Sigmoid colon (tissue), 7 donors: ENCODE measurements around the gene FBXL7. TPM values are rescaled to one million over a fixed set of nuclear protein-coding genes. Genes with fewer than 3 reads are reported as not detected.

Experiments used
- DNase-seq: peaks from one replicate; pipeline ENCODE4 v3.0.0-alpha.2; 2019
- H3K27ac ChIP-seq, 4 donors: fragments of 200-600 bp; sonication (generic); one replicate each; pipeline ENCODE4 v1.5.1; 2016 to 2019; ENCODE audit warnings: mild to moderate bottlenecking in 1 of 4
- H3K27me3 ChIP-seq, 3 donors: fragments of 200-600 bp; sonication (generic); one replicate each; pipeline ENCODE4 v1.5.1; 2019; ENCODE audit warnings: mild to moderate bottlenecking in 1 of 3
- H3K36me3 ChIP-seq, 4 donors: fragments of 200-600 bp; sonication (generic); one replicate each; pipeline ENCODE4 v1.5.1; 2016 to 2019
- H3K4me1 ChIP-seq, 4 donors: fragments of 200-600 bp; sonication (generic); one replicate each; pipeline ENCODE4 v1.5.1; 2017 to 2019
- H3K4me3 ChIP-seq, 4 donors: fragments of 200-600 bp; sonication (generic); one replicate each; pipeline ENCODE4 v1.5.1; 2017 to 2019; ENCODE audit warnings: mild to moderate bottlenecking in 2 of 4, moderate library complexity in 1 of 4
- H3K9me3 ChIP-seq, 4 donors: fragments of 200-600 bp in 3 of 4; sonication (generic) in 3 of 4; one replicate each; pipeline versions ENCODE4 v1.5.1 to v1.6.1; 2013 to 2019
- CTCF ChIP-seq, 4 experiments: fragments of 450-650 bp in 3 of 4; fragments of 200-600 bp in 1 of 4; IDR thresholded peaks; one replicate each; pipeline ENCODE4 v1.5.1; 2016 to 2019; ENCODE audit warnings: antibody characterized with exemption in 4 of 4, mild to moderate bottlenecking in 3 of 4, moderate library complexity in 2 of 4
- EP300 ChIP-seq, 4 donors: sonication (generic); formaldehyde crosslinking; IDR thresholded peaks; one replicate each; pipeline ENCODE4 v1.6.1; 2017; ENCODE audit warnings: antibody characterized with exemption in 4 of 4
- POLR2A ChIP-seq, 2 donors: fragments of 450-650 bp; IDR thresholded peaks; one replicate each; pipeline ENCODE4 v1.6.1; 2016; ENCODE audit warnings: antibody characterized with exemption in 2 of 2, mild to moderate bottlenecking in 2 of 2, moderate library complexity in 2 of 2
- POLR2AphosphoS5 ChIP-seq, 4 donors: sonication (generic); formaldehyde crosslinking; IDR thresholded peaks; one replicate each; pipeline ENCODE4 v1.6.1; 2017; ENCODE audit warnings: antibody characterized with exemption in 4 of 4
- WGBS, 2 donors: extraction: QIAGEN DNeasy Blood & Tissue Kit; methylation state at CpG; one replicate each; pipeline ENCODE4 v1.1.7; 2013; 5-methylcytosine and 5-hydroxymethylcytosine counted together
- intact Hi-C: fragments of 100-400 bp; cut with DNase I; formaldehyde crosslinking; loops from one replicate; pipeline ENCODE4 v1.15.1; 2023
- polyA plus RNA-seq, 3 donors: library from polyadenylated mRNA; stranded (reverse); fragments of 200-250 nt; gene quantifications; one replicate each; pipeline ENCODE4 v1.2.3, GENCODE V29; 2013
- total RNA-seq, 4 donors: library from RNA; depleted of rRNA; stranded (reverse); fragments of >200 nt; gene quantifications; one replicate each; pipeline ENCODE4 v1.1.0, GENCODE V29; 2016
- donor health status: healthy with polysubstance abuse.
- donor health status: Bipolar disorder and iron deficiency.
- donor health status: healthy.

Gene FBXL7
- total and polyA plus RNA-seq, 7 donors: 0.92 to 44.3 (median 18.2) TPM

DNA sequence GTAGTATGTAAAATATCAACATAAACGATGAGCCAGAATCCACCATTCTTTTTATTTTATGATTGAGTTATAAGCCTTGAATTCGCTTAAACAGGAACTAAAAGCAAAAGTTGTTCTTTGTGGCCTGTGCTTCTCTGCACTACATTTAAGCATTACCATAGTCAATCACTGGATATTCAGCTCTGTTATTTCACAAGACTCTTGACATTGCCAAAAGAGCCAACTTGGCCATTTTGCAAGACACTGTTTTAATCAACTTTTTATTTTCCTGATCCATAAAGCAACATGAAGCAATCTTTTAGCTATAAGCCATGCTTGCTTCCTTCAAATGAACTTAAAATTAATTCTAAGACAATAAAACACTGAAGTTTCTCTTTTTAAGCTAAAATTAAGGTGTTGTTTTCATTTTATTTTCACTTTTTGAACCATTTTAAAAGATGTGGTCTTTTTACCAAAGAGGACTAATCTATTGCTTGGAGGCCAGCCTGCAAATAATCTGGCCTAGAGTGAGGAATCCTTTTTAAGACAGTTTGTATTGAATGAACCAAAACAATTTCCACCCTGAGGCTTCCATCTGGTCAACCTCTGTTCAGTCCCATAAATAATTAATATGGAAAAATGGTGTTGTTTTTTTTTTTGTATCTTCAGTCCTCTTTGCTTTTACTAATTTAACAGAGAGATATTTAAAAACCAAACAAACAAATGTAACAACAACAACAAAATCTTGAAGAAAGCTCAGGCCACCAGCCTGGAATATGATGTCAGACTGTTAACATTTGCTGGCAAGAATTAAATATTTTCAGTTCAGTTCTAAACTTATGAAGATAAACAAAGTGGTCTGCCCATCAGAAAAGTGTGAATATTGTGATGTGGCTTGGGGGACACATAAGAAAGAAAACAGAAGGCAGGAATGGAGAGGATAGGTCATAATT lies 405.2 kb downstream of the FBXL7 start:
- TF ChIP-seq EP300 (IDR thresholded peaks at IDR 0.05) (no peak), POLR2A (IDR thresholded peaks at IDR 0.05) (no peak), CTCF (IDR thresholded peaks at IDR 0.05) (no peak), POLR2AphosphoS5 (IDR thresholded peaks at IDR 0.05) (peak in 2 of 4 donors; percentile 18 to 42)
- no peak overlapping the region for H3K4me3 ChIP-seq
- H3K4me1 ChIP-seq: peaks cover 0 to 48% (median 15%) of the 10 kb centered on the region in 4 donors
- no peaks in the 10 kb centered on the region for H3K9me3 ChIP-seq
- WGBS, 2 donors: 73 to 76% methylated on average over 2 of the region's 2 CpGs
- H3K36me3 ChIP-seq: no peaks in the 10 kb centered on the region
- DNase-seq: no peak
- intact Hi-C loops: no loop called here
- peak overlapping the region in 1 of 4 donors; percentile 17 for H3K27ac ChIP-seq
- H3K27me3 ChIP-seq: no peaks in the 10 kb centered on the region

- no peak for DNase-seq
- 53 to 59% methylated on average over 3 of the region's 3 CpGs for WGBS, 2 donors
- H3K36me3 ChIP-seq: no peaks in the 10 kb centered on the region
- intact Hi-C loops: no loop called here
- no peak overlapping the region for H3K27ac ChIP-seq
- H3K4me1 ChIP-seq: peaks cover 0 to 15% (median 0%) of the 10 kb centered on the region in 4 donors
- no peaks in the 10 kb centered on the region for H3K27me3 ChIP-seq
- peak overlapping the region in 1 of 4 donors; percentile 4 for H3K4me3 ChIP-seq
- TF ChIP-seq POLR2AphosphoS5 (IDR thresholded peaks at IDR 0.05) (no peak), POLR2A (IDR thresholded peaks at IDR 0.05) (no peak), EP300 (IDR thresholded peaks at IDR 0.05) (no peak), CTCF (IDR thresholded peaks at IDR 0.05) (no peak)
- peaks cover 0 to 5% (median 0%) of the 10 kb centered on the region in 4 donors for H3K9me3 ChIP-seq
These were observed 414.7 kb downstream of the FBXL7 start for GRCh38 chr5:15914638-15915037.

DNA sequence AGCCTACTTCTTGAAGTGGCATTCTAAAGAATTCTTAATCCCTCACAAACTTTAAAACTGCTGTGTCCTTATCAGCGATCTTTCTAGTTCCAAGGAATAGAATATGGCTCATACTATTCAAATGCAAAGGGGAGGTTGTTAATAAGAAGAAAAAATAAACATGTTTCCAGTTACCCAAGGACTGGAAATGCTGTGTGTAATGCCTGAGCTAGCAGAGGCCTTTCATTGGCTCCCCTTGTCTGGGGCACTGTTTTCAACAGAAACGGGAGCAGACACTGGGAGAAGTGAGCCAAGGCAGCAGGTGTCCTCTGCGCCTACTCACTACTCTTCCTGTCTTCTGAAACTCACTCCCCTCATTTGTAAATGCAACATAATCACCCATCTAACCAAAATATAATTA lies 426.6 kb downstream of the FBXL7 start:
- DNase-seq: no peak
- Histone ChIP-seq H3K27ac (no peak overlapping the region), H3K27me3 (no peaks in the 10 kb centered on the region), H3K36me3 (peaks cover 0 to 7% (median 0%) of the 10 kb centered on the region in 4 donors), H3K4me3 (no peak overlapping the region), H3K4me1 (peaks cover 0 to 10% (median 0%) of the 10 kb centered on the region in 4 donors), H3K9me3 (no peaks in the 10 kb centered on the region)
- 75 to 85% methylated on average over 3 of the region's 3 CpGs for WGBS, 2 donors
- TF ChIP-seq POLR2A (IDR thresholded peaks at IDR 0.05) (no peak), CTCF (IDR thresholded peaks at IDR 0.05) (no peak), POLR2AphosphoS5 (IDR thresholded peaks at IDR 0.05) (no peak), EP300 (IDR thresholded peaks at IDR 0.05) (no peak)
- intact Hi-C loops: no loop called here

- H3K4me3 ChIP-seq: no peak overlapping the region
These were observed 427.9 kb downstream of the FBXL7 start for GRCh38 chr5:15927710-15928380.

More at GRCh38 chr5:15927710-15928380, 427.9 kb downstream of the FBXL7 start:
- TF ChIP-seq POLR2A (IDR thresholded peaks at IDR 0.05) (no peak), CTCF (IDR thresholded peaks at IDR 0.05) (no peak), EP300 (IDR thresholded peaks at IDR 0.05) (no peak), POLR2AphosphoS5 (IDR thresholded peaks at IDR 0.05) (no peak)
- Histone ChIP-seq H3K4me1 (peaks cover 0 to 10% (median 0%) of the 10 kb centered on the region in 4 donors), H3K9me3 (no peaks in the 10 kb centered on the region), H3K27me3 (no peaks in the 10 kb centered on the region), H3K27ac (no peak overlapping the region), H3K36me3 (peaks cover 0 to 7% (median 0%) of the 10 kb centered on the region in 4 donors)
- WGBS, 2 donors: 94 to 96% methylated on average over 38 of the region's 38 CpGs
- no peak for DNase-seq
- intact Hi-C loops: no loop called here
